ENCODE data around the gene CDRT4. TPM values are rescaled to one million over a fixed set of nuclear protein-coding genes. Genes with fewer than 3 reads are reported as not detected.

The CDRT4 gene
- polyA plus RNA-seq, 3 donors from 2014 or later, result 0.69 to 5.1 TPM; not detected in 1

- H3K27ac Mint-ChIP-seq, result no peak overlapping the region
Measured at GRCh38 chr17:15399443-15399842, 68.0 kb downstream of the CDRT4 start.

GRCh38 chr17:15398736-15399331 lies 68.6 kb downstream of the CDRT4 start:
- Mint-ChIP-seq H3K4me3 (no peak overlapping the region), H3K36me3 (no peaks in the 10 kb centered on the region), H3K4me1 (no peaks in the 10 kb centered on the region), H3K27ac (no peak overlapping the region), H3K9me3 (peaks cover 0 to 1% (median 0%) of the 10 kb centered on the region in 6 donors), H3K27me3 (ENCODE audit: low read depth in 3 of 3) (peaks cover 6 to 10% (median 7%) of the 10 kb centered on the region in 3 donors)
- DNase-seq, result no peak

More at GRCh38 chr17:15399443-15399842, 68.0 kb downstream of the CDRT4 start:
- Mint-ChIP-seq H3K4me1 (no peaks in the 10 kb centered on the region), H3K36me3 (no peaks in the 10 kb centered on the region), H3K27me3 (ENCODE audit: low read depth in 3 of 3) (peaks cover 6 to 10% (median 7%) of the 10 kb centered on the region in 3 donors), H3K9me3 (peaks cover 0 to 1% (median 0%) of the 10 kb centered on the region in 6 donors), H3K4me3 (no peak overlapping the region)
- no peak for DNase-seq

GRCh38 chr17:15398291-15398690 lies 69.1 kb downstream of the CDRT4 start:
- H3K36me3 Mint-ChIP-seq, result no peaks in the 10 kb centered on the region
- H3K4me3 Mint-ChIP-seq, result no peak overlapping the region
- peaks cover 0 to 1% (median 0%) of the 10 kb centered on the region in 6 donors for H3K9me3 Mint-ChIP-seq
- DNase-seq, result no peak
- no peaks in the 10 kb centered on the region for H3K4me1 Mint-ChIP-seq
- no peak overlapping the region for H3K27ac Mint-ChIP-seq
- H3K27me3 Mint-ChIP-seq (ENCODE audit: low read depth in 3 of 3), result peaks cover 6 to 11% (median 10%) of the 10 kb centered on the region in 3 donors

- Mint-ChIP-seq H3K27ac (no peak overlapping the region), H3K4me3 (no peak overlapping the region), H3K27me3 (ENCODE audit: low read depth in 3 of 3) (peaks cover 6 to 11% (median 10%) of the 10 kb centered on the region in 3 donors), H3K36me3 (no peaks in the 10 kb centered on the region), H3K4me1 (no peaks in the 10 kb centered on the region), H3K9me3 (peaks cover 0 to 1% (median 0%) of the 10 kb centered on the region in 6 donors)
- DNase-seq, result no peak
Measured at GRCh38 chr17:15397620-15398019, 69.8 kb downstream of the CDRT4 start.

- peaks cover 0 to 4% (median 0%) of the 10 kb centered on the region in 6 donors for H3K9me3 Mint-ChIP-seq
- no peaks in the 10 kb centered on the region for H3K36me3 Mint-ChIP-seq
- H3K27me3 Mint-ChIP-seq (ENCODE audit: low read depth in 3 of 3), result peaks cover 8 to 11% (median 10%) of the 10 kb centered on the region in 3 donors
- H3K4me1 Mint-ChIP-seq, result no peaks in the 10 kb centered on the region
- H3K4me3 Mint-ChIP-seq, result no peak overlapping the region
- no peak overlapping the region for H3K27ac Mint-ChIP-seq
- no peak for DNase-seq
Measured at GRCh38 chr17:15395091-15395490, 72.3 kb downstream of the CDRT4 start.

GRCh38 chr17:15393414-15393813 lies 74.0 kb downstream of the CDRT4 start:
- H3K4me3 Mint-ChIP-seq, result no peak overlapping the region
- DNase-seq, result no peak
- peaks cover 0 to 3% (median 0%) of the 10 kb centered on the region in 6 donors for H3K9me3 Mint-ChIP-seq
- no peaks in the 10 kb centered on the region for H3K36me3 Mint-ChIP-seq
- peaks cover 8 to 11% (median 9%) of the 10 kb centered on the region in 3 donors for H3K27me3 Mint-ChIP-seq (ENCODE audit: low read depth in 3 of 3)
- no peak overlapping the region for H3K27ac Mint-ChIP-seq
- H3K4me1 Mint-ChIP-seq, result no peaks in the 10 kb centered on the region

GRCh38 chr17:15392326-15392741 lies 75.1 kb downstream of the CDRT4 start:
- peaks cover 6 to 9% (median 8%) of the 10 kb centered on the region in 3 donors for H3K27me3 Mint-ChIP-seq (ENCODE audit: low read depth in 3 of 3)
- peaks cover 0 to 3% (median 0%) of the 10 kb centered on the region in 6 donors for H3K9me3 Mint-ChIP-seq
- no peak for DNase-seq
- H3K36me3 Mint-ChIP-seq, result no peaks in the 10 kb centered on the region
- no peak overlapping the region for H3K4me3 Mint-ChIP-seq
- H3K4me1 Mint-ChIP-seq, result no peaks in the 10 kb centered on the region
- no peak overlapping the region for H3K27ac Mint-ChIP-seq

GRCh38 chr17:15388356-15389041 lies 78.9 kb downstream of the CDRT4 start:
- Mint-ChIP-seq H3K27me3 (ENCODE audit: low read depth in 3 of 3) (peaks cover 3 to 6% (median 3%) of the 10 kb centered on the region in 3 donors), H3K9me3 (peaks cover 0 to 8% (median 0%) of the 10 kb centered on the region in 6 donors), H3K4me3 (no peak overlapping the region), H3K4me1 (no peaks in the 10 kb centered on the region), H3K36me3 (no peaks in the 10 kb centered on the region), H3K27ac (no peak overlapping the region)
- DNase-seq, result no peak

- peaks cover 3 to 7% (median 4%) of the 10 kb centered on the region in 3 donors for H3K27me3 Mint-ChIP-seq (ENCODE audit: low read depth in 3 of 3)
- no peak overlapping the region for H3K27ac Mint-ChIP-seq
- no peaks in the 10 kb centered on the region for H3K4me1 Mint-ChIP-seq
- no peak overlapping the region for H3K4me3 Mint-ChIP-seq
- no peak for DNase-seq
- peaks cover 0 to 5% (median 0%) of the 10 kb centered on the region in 6 donors for H3K9me3 Mint-ChIP-seq
- no peaks in the 10 kb centered on the region for H3K36me3 Mint-ChIP-seq
Measured at GRCh38 chr17:15386083-15386482, 81.3 kb downstream of the CDRT4 start.

Other genes with a start within 250 kb of the CDRT4 start
- under 1 TPM in 1 of 3 donors, not detected in 2; 0.38 TPM for gene PMP22, start 202.3 kb downstream of the CDRT4 start, polyA plus RNA-seq
- gene TEKT3, start 126.0 kb downstream of the CDRT4 start, polyA plus RNA-seq, result not detected
- 1 to 10 TPM; 5.1 to 7.1 (median 5.3) TPM for gene TVP23C, start 95.9 kb upstream of the CDRT4 start, polyA plus RNA-seq
- gene FBXW10B, start 152.1 kb upstream of the CDRT4 start, polyA plus RNA-seq, result not detected
- gene TRIM16, start 216.7 kb upstream of the CDRT4 start, polyA plus RNA-seq, result 1 to 10 TPM; 1.8 to 5.0 (median 3.1) TPM
- gene ZNF286A, start 232.1 kb upstream of the CDRT4 start, polyA plus RNA-seq, result 10 to 100 TPM in 2 of 3 donors, 1 to 10 TPM in 1; 7.0 to 17.2 (median 11.9) TPM

All from immature natural killer cell (primary cell).